Measurements from ENCODE around the gene PAAF1.

PAAF1 gene

GRCh38 chr11:73972620-73973449 lies 96.0 kb downstream of the PAAF1 start:
- peak in 1 of 2 donors; percentile 23 for DNase-seq

GRCh38 chr11:73974604-73975478 lies 98.0 kb downstream of the PAAF1 start:
- no peak for DNase-seq

GRCh38 chr11:73975479-73975757 lies 98.6 kb downstream of the PAAF1 start:
- DNase-seq: no peak

GRCh38 chr11:73976451-73977151 lies 99.8 kb downstream of the PAAF1 start:
- DNase-seq: peak in 1 of 2 donors; percentile 16

GRCh38 chr11:73977856-73978519 lies 101.2 kb downstream of the PAAF1 start:
- DNase-seq: no peak

- peak in 1 of 2 donors; percentile 16 for DNase-seq
These were observed 101.8 kb downstream of the PAAF1 start for GRCh38 chr11:73978576-73979086.

- DNase-seq: peak; percentile 91 to 92
These were observed 103.5 kb downstream of the PAAF1 start for GRCh38 chr11:73980001-73980961.
